HG02759 (cell line): ENCODE measurements around the gene LRP1.
A peak's percentile ranks its signal among the peaks of the same experiment; 100 is the strongest.
"Not testable (repeated sequence)": the region's sequence is repeated elsewhere in the genome, so short reads cannot be mapped to it uniquely, and the experiment has no call there.

Experiments used
- ATAC-seq: cut with Tn5 transposase; IDR thresholded peaks from one replicate; pipeline ENCODE4 v1.9.1; 2021; ENCODE audit warnings: mild to moderate bottlenecking, moderate library complexity; ENCODE audit not compliant: unreplicated experiment

Gene LRP1

DNA sequence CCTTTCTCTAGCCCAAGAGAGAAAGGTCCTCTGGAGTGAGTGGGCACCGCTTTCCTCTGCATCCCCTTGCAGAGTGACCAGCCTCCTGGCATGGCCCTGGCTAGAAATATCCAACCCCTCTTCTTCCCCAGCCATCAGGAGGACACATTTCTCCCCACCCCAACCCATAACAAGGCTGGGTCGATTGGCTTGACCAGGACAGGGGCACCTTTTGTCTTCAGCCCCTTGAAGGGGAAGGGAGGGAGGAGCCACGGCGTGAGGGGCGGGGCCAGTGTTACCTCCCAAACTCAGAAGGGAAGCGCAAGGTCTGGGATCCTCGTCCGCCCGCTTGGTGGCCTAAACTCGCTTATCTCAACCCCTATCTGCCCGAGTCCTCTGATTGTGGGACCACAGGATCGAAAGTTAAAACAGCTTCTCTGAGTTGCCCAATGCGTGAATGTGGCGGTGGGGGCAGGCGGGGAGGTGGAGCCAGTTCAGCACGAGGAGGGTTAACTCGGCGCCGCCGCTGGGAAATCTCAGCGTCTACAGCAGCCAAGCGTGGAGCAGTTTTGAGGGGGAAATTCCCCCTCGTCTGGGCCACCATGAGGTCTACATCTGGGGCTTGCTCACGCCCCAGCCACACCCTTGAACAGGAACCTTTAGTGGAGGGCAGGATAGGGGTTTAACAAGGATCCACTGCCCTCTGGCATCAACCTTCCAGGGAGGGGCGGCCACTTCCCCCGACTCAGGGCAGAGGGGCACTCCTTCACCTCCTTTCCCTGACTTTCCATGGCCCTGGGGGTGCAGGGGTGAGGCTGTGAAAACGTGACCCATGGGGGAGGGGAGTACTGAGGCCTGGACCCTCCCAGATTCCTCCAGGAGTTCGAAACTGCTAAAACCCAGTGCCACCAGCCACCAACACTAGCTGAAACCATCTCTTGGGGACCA is 17.9 kb upstream of the LRP1 start:
- ATAC-seq: peak; percentile 61

DNA sequence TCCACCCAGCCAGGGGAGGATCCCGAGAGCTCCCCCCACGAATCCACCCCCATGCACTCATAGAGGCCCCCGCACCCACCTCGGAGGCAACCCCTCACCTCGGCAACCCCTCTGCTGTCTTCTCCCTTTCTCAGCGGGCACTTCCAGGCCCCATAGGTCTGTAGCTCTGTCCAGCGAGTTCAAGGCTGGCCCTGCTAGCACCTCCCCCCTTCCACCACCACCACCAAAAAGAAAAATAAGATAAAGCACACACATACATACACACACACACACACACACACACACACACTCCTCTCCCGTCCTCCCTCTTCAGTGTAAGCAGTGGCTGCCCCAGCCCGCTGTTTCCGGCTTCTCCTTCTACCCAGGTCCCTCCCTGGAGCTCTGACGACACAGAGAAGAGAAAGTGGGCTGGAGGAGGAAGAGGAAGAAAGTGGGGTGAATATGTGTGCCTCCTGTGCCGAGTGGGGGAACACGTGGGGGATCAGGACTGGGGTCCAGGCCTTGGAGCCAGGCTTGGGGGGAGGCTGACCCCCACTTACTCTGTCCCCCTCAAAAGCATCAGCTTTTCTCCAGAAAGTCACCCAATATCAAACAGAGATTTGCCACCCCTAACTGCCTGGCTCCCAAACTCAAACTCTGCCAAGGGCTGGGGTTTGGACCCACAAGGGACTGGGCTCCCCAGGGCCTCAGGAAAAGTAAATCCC is 17.1 kb upstream of the LRP1 start, which contains the start of gene STAT6:
TSS of gene STAT6 (minus strand) at position 332 of the 704 bp plus-strand sequence. CDS start 3,084 bp downstream, outside the sequence.
- ATAC-seq: peak; percentile 53

DNA sequence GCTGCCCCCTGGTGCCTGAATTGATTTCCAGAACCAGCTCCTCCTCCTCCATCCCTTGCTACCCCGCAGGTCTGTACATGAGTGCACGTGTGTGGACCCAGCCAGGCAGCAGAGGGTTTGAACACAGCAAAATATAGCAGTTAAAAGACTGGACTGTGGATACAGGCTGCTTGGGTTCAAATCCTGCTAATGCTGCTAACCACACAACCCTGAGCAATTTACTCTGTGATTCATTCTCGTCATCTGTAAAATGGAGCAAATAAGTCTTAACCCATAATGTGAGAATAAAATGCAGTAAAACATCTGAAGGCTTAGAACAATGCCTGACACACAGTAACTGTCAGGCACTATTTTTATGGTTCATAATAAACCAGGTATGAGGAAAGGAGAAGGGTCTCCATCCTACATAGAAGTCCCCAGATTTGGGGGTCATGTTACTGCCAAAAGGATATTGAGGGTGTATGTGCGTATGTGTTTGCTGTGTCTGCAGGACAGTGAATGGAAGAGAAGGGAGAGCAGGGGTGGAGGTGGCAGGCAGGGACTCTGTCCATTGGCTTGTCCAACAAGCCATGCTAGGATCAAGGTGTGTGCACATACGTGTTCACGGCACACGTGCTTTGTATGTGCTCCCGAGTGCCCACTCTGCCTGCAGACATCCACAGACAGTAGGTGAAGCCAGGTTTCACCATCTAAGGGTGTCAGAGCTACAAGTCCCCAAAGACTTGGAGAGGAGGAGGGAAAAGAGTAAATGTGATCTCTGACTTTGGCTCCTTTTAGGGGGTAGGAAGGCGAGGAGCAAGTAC is 15.6 kb upstream of the LRP1 start:
- no peak for ATAC-seq

DNA sequence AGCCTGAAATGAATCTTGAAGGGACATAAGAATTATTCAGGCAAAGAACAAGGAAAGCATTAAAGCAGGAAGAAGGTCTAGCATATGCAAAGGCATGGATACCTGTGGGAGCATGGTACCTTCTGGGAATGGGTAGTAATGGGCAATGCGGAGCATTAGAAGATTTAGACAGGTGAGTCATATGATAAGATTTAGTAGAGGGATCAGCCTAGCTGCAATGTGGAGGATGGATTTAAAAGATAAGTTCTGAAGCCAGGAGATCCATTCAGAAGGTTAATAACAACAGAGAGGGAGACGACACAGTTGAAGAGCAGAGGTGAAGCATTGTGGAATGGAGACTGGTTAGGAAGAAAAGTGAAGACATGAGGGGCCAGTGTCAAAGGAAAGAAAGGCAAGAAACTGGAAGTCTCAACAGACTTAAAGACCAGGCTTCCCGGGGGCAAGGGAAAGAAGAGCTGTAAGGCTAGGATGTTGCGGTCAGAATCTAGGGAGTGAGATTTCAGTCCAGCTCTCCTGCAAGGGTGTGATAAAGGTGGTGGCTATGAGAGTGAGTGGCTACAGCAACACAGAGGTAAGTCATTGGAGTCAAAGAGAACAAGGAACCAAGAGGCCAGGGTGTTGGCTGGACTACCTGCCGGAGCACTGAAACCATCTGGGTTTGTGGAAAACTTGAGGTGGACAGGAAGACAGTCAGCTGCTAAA is 11.6 kb upstream of the LRP1 start:
- no peak for ATAC-seq

DNA sequence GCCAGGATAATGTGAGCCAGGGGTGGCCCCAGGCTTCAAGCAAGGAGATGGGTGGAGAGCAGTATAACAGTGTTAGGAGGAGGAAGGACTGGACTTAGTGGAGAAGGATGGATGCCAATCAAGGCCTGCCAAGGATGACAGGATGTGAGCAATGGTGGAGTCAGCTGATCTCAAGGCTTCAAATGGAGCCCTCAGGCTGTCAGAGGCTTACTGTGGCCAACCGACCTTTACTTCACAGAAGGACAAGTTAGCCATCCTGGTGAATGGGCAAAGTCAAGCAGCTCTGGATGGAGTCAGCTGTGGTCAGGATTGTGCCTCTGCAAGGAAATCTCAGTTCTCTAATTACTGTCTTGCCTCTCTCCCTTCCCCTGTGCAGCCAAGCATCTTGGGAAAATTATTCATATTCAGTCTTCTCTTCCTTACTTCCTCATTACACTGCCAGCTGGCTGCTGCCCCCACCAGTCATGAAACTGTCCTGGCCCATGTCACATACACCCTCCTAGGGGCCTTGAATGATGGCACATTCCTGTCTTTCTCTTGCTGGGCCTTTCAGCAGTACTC is 9.5 kb upstream of the LRP1 start:
- no peak for ATAC-seq

DNA sequence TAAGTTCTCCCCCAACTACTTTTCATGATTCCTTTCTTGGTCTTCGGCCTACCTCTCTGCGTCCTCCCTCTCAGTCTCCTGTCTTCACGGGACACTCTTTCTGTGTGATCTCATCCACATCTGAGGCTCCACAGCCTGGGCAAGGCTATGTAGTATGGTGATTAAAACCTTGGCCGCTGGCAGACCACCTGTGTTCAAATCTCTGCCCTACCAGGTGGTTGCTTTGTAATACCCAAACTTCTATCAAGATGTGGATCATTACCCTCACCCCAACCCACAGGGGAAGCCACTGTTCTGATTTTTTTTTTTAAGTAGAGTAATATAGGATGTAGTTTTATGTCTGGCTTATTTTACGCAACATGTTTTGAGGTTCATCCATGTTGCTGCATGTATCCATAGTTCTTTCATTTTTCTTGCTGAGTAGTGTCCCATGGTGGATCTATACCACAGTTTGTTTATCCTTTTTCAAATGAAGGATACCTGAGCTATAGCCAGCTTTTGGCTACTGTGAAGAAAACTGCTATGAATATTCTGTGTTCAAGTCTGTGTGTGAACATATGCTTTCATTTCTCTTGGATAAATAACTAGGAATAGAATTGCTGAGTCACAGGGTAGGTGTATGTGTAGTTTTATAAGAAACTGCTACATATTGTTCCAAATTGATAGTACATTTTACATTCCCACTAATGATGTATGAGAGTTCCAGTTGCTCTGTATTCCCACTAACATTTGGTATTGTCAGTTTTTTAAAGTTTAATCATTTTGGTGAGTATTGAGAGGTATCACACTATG is 8.8 kb upstream of the LRP1 start:
- no peak for ATAC-seq

DNA sequence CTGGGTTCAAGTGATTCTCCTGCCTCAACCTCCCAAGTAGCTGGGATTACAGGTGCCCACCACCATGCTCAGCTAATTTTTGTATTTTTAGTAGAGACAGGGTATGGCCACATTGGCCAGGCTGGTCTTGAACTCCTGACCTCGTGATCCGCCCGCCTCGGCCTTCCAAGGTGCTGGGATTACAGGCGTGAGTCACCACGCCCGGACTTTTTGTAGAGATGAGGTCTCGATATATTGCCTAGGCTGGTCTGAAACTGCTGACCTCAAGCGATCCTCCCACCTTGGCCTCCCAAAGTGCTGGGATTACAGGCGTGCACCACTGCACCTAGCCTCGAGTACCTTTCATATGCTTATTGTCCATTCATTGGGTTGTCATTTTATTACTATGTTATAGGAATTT is 7.6 kb upstream of the LRP1 start:
- not testable (repeated sequence) for ATAC-seq

DNA sequence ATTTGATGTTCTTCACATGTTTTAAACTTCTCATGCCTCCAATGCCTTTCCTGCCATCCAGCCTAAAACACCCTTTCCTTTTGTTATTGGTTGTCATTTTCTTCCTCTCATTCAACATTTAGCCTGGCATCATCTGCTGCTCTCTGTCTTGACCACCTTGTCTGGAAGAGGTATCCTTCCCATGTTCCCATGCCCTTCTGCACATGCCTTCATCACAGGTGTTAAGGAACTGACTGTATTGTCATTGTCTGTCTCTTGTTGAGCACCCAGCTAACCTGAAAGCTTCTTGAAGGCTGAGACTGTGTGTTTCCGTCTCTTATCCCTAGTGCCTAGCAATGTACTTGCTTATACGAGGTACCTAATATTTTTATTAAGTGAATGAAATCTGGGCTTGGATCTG is 4.5 kb upstream of the LRP1 start:
- no peak for ATAC-seq

DNA sequence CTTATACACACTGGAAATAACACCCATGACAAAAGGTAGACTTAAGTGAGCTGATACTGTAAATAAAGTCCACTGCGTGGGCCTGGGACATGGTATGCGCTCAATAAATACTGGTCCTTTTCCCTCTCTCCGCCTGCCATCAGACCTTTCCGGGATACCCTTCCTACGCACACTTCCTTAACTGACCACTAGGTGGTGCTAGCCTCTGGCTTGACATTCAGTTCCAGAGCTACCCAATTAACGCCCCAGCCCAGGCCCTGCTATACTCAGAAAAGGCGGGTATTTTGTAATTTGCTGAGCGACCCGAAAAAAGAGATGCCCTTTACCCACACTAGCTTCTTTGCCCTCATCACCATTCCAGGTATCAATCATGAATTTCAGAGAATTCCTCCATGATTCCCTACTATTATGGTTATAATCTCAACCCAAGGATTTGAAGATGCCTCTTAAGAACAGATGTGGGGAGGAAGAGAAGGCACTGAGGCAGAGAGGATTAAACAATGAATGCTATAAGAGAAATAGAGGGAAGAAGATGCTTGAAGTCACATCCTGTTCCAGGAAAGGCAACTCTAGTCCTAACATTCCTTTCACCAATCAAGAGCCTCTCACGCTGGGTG is 3.9 kb upstream of the LRP1 start:
- peak; percentile 44 for ATAC-seq

DNA sequence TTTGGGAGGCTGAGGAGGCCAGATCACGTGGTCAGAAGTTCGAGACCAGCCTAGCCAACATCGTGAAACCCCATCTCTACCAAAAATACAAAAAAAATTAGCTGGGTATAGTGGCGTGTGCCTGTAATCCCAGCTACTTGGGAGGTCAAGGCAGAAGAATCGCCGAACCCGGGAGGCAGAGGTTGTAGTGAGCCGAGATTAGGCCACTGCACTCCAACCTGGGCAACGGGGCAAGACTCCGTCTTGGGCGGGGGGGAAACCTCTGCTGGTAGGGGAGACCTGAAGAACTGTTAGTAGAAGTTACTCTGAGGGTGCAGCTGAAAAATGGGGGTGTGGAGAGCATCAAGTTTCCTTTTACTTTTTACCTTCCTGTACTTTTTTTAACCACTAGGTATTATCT is 2.2 kb upstream of the LRP1 start:
- no peak for ATAC-seq

DNA sequence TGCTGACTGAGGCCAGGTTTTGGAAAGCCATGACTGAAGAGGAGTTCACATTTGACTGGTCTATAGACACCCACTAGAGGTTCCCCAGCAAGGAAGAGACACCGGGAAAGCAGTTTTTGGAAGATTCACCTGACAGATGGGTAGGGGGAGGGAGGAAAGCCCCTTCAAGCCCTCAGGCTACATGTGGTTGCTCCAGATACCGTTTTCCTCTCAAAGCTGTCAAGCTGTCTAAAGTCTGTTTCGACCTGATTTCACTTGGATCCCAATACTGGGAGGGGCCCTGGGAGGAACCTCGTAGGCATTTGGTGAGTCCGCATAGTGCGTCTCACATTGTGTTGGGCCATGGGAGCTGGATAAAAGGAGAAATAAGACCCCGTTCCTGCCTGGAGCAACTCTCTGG is 1.7 kb upstream of the LRP1 start:
- no peak for ATAC-seq

DNA sequence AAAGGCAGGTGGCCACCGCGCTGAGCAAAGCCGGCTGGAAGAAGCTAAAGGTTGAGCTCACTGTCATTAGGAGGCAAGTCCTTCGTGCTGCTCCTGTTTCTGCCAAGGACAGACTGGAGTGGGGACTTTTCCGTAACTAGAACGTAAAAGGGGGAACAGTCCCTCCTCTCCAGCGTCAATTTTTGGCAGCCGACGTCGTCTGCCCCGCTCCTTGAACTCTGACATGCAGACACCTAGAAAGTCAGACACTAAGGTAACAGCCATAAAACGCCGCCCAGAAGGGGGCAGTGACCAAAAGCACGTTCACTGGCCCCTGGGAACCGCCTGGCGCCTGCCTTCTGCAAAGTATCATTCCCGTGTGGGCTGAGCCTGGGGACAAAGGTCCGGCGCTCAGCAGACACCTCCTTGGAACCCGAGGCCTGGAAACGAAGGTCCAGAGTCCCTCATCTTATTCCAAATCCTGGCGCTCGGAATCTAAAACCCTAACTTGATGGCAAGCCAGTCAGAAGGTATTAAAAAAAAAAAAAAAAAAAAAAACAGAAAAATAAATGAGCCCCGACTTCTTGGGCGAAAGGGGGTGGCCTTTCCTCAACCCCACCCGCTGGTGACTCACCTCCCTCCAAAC is 1.1 kb upstream of the LRP1 start:
- ATAC-seq: no peak

DNA sequence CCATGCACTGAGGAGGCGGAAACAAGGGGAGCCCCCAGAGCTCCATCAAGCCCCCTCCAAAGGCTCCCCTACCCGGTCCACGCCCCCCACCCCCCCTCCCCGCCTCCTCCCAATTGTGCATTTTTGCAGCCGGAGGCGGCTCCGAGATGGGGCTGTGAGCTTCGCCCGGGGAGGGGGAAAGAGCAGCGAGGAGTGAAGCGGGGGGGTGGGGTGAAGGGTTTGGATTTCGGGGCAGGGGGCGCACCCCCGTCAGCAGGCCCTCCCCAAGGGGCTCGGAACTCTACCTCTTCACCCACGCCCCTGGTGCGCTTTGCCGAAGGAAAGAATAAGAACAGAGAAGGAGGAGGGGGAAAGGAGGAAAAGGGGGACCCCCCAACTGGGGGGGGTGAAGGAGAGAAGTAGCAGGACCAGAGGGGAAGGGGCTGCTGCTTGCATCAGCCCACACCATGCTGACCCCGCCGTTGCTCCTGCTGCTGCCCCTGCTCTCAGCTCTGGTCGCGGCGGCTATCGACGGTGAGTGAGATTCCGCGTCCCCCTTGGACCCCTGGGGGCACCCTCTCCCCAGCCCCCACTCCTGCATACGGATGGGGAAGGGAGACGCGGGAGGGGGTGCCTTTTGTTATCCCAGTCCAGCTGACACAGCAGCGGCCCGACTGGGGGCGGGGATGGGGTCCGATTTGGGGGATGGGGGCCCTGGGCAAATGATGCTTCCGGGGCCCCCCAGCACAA is 400 bp downstream of the LRP1 start:
- no peak for ATAC-seq

DNA sequence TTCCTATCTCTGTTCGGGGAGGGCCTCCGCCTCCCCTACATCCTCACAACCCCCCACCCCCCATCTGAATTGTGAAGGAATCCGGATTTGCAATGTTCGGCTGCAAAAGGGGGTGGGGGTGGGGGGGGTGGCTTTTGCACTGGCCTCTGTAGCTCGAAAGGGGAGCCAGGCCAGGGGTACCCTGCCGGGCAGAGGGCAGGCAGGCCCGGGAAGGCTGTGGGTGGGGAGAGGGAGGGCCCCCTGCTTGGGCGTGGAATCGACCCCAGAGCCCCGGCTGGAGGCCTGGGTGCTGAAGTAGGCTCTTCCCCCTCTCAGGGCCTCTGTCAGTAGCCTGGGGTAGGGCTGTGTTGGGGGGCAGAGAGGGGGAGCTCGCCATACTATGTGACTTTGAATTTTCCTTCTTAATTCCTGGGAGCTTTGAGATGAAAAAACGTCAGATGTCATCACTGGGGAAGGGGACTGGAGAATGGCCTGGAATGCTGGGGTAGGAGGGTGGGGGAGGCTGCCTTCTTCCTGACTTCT is 1.1 kb downstream of the LRP1 start:
- no peak for ATAC-seq

DNA sequence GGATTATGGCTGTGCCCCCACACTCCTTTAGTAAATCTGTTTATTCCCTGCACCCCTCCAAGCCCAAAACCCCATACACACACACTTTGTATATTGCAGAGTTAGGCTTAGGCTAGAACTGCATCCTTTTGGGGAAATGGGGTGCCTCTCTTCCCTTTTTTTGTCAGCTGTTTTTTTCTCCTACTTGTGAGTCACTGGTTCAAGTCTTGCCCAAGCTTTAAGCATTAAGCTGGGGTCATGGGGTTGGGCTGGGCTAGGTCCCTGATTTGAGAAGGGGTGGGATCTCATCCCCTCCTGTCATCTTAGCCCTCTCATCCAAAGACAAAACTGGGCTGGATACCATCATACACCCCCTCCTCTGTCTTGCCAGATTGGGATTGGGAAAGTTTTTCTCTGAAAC is 1.6 kb downstream of the LRP1 start:
- no peak for ATAC-seq

DNA sequence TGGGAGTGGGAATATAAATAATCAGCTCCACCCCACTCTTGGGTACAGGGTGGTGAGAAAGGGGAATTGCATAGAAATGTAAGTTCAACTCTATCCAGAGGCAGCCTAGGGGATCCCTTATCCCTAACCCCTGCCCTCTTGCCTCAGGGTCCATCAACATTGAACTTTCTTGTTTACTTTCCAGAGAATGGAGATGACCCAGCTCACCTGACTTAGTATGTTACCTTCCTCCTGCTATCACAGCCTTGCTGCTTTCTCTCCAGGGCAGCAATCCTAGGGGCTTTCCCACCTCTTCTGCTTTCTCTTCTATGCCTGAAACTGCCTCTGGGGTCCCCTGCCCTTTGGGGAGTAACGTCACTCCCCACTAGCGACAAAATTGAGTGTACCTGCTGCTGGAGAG is 2.7 kb downstream of the LRP1 start:
- ATAC-seq: no peak

DNA sequence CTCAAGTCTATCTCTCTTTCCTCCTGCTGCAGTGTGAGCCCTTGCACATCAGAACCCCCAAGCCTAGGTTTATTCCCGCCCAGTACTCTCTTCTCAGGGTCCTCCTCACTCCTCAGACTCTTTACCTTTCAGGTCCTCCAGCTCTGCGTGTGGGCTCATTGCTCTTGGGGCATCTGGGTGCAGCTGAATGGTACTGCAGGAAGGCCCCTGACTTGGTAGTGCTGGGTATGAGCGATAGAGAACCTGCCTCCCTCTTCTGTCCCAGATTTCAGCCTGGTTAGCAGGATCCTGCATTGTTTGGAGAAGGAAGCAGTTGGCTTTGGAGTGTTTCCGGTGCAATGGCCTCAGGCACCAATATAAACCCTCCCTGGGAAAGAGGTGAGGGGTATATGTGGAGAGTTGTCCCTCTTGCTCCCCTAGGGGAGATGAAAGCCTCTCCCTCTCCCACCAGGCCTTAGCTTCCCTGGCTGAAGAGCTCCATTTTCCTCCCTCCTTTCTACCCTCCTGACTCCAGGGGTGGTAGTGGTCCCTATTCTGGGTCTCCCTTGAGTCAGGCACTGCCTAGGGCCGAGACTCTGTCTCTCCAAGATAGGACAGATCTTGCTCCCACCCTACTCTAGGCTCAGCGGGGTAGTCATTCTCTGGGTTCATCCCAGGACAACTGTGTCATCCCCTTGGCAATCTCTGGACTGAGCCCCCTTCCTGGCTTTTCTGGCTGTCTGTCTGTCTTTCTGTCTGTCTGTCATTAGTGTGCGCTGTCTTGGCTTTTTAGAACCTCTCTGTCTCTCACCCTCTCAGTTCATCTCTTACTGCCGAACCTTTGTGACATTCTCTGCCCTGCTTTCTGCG is 3.8 kb downstream of the LRP1 start:
- ATAC-seq: no peak
